SK-N-SH (cell line): ENCODE results near the gene HS2ST1.

ENCODE experiments used
- CTCF ChIP-seq: fragments of 200-600 bp; sonication (generic); IDR thresholded peaks from 2 replicates; pipeline ENCODE4 v1.6.1; 2017; ENCODE audit warnings: antibody characterized with exemption, mild to moderate bottlenecking, moderate library complexity
- EZH2phosphoT487 ChIP-seq: fragments of 200-600 bp; sonication (generic); IDR thresholded peaks from 2 replicates; pipeline ENCODE4 v1.6.1; 2017; ENCODE audit warnings: low read depth, mixed run types, mild to moderate bottlenecking, antibody characterized with exemption, moderate library complexity, borderline replicate concordance
- FOSL2 ChIP-seq: IDR thresholded peaks from 2 replicates; pipeline ENCODE4 v1.4.0; 2012; ENCODE audit warnings: low read depth, mild to moderate bottlenecking, moderate library complexity, borderline replicate concordance
- GATA2 ChIP-seq: sonication (generic); formaldehyde crosslinking; IDR thresholded peaks from 2 replicates; pipeline ENCODE4 v1.5.0; 2020; ENCODE audit warnings: mild to moderate bottlenecking, missing genetic modification reagents
- NFIC ChIP-seq: IDR thresholded peaks from 2 replicates; pipeline ENCODE4 v1.4.0; 2012; ENCODE audit warnings: borderline replicate concordance
- POLR2AphosphoS5 ChIP-seq: IDR thresholded peaks from 2 replicates; pipeline ENCODE4 v1.6.1; 2012; ENCODE audit warnings: low read depth, low read length
- TEAD4 ChIP-seq: IDR thresholded peaks from 2 replicates; pipeline ENCODE4 v1.4.0; 2012; ENCODE audit warnings: mild to moderate bottlenecking, borderline replicate concordance; ENCODE audit not compliant: insufficient read depth
- USF2 ChIP-seq: fragments of 150-350 bp; IDR thresholded peaks from 2 replicates; pipeline ENCODE4 v1.6.1; 2017; ENCODE audit warnings: antibody characterized with exemption, low read length, low read depth, borderline replicate concordance

DNA sequence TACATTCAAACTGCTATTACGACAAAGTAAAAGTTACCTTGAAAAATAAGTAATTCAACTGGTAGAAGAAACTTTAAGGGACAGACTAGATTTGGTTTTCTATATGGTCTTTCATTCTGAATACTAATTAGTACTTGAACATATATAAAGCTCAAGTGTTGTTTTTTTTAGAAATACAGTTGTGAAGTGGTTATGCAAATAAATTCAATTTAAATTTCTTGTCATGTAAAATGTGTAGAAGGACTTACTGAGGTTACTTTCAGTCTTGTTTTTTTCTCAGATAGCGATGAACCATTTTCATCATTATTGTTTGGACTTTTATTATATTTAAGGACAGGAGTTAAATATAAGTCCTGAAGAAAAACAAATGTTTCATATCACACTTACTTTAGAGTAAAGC is 24.4 kb downstream of the HS2ST1 start:
- TF ChIP-seq EZH2phosphoT487: no peak
- TF ChIP-seq CTCF: no peak
- no peak for TF ChIP-seq GATA2 (CRISPR knock-in tag)
- TF ChIP-seq NFIC: no peak
- TF ChIP-seq POLR2AphosphoS5: no peak
- TF ChIP-seq TEAD4: no peak
- TF ChIP-seq USF2: no peak
- TF ChIP-seq FOSL2: no peak
